Skeletal muscle tissue (tissue), 4 donors: ENCODE data around the gene HLA-DPA1. TPM values are rescaled to one million over a fixed set of nuclear protein-coding genes. Genes with fewer than 3 reads are reported as not detected.
A peak's percentile ranks its signal among the peaks of the same experiment; 100 is the strongest.

Source experiments
- H3K27ac ChIP-seq: one replicate; pipeline ENCODE4 v1.7.0; 2013; ENCODE audit warnings: mild to moderate bottlenecking, low read depth, low read length, inconsistent platforms
- H3K27me3 ChIP-seq, 3 donors: one replicate each; pipeline ENCODE4 v1.7.0; 2013; ENCODE audit warnings: low read length in 3 of 3; ENCODE audit not compliant: control insufficient read depth in 3 of 3, insufficient read depth in 3 of 3
- H3K36me3 ChIP-seq, 3 donors: one replicate each; pipeline ENCODE4 v1.7.0; 2013; ENCODE audit warnings: low read length in 3 of 3; ENCODE audit not compliant: control insufficient read depth in 3 of 3, insufficient read depth in 3 of 3
- H3K4me1 ChIP-seq, 3 donors: one replicate each; pipeline ENCODE4 v1.7.0; 2013; ENCODE audit warnings: low read length in 3 of 3, mild to moderate bottlenecking in 3 of 3; ENCODE audit not compliant: control insufficient read depth in 3 of 3, insufficient read depth in 3 of 3
- H3K4me3 ChIP-seq, 3 donors: one replicate each; pipeline ENCODE4 v1.7.0; 2013; ENCODE audit warnings: low read length in 3 of 3
- H3K9ac ChIP-seq, 3 donors: one replicate each; pipeline ENCODE4 v1.7.0; 2013; ENCODE audit warnings: low read length in 3 of 3, mild to moderate bottlenecking in 3 of 3, moderate library complexity in 2 of 3, low read depth in 1 of 3
- H3K9me3 ChIP-seq, 3 donors: one replicate each; pipeline ENCODE4 v1.7.0; 2013; ENCODE audit warnings: low read length in 3 of 3; ENCODE audit not compliant: control insufficient read depth in 3 of 3
- total RNA-seq: library from RNA; depleted of rRNA; stranded (reverse); fragments of >200 nt; gene quantifications from one replicate; pipeline ENCODE4 v1.2.3, GENCODE V29; 2014
- donor health status: Osteomylitis.

HLA-DPA1 gene
- total RNA-seq = 14.6 TPM

DNA sequence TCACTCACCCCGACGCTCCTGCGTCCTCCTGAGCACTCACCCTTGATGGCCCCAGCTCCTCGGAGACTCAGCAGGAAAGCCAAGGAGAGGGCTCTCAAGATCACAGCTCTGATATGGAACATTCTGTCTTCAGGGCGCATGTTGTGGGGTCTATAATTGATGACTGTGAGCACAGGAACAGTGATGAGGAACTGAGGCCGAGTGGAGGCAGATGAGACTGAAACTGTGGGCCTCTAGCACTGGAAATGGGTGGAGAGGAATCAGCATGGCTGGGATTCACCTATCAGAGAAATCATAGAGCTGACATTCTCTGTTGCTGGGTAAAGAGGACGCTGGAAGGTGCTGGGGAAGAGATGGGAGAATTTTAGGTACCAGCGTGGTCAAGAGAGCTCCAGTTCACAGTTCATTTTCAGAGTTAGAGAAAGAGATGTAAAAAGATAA lies at the start of gene HLA-DPA1:
TSS of gene HLA-DPA1 (minus strand) at position 219 of the 441 bp plus-strand sequence.
- Histone ChIP-seq H3K27ac (peak within 1 kb of the TSS; percentile 23), H3K4me3 (peak within 1 kb of the TSS; percentile 58 to 62 (median 60)), H3K9me3 (no peaks in the 10 kb centered on the region), H3K27me3 (peaks cover 7 to 12% (median 11%) of the 10 kb centered on the region in 3 donors), H3K4me1 (peaks cover 0 to 12% (median 2%) of the 10 kb centered on the region in 3 donors), H3K9ac (peak within 1 kb of the TSS; percentile 30 to 51 (median 34)), H3K36me3 (peaks cover 0 to 4% (median 3%) of the 10 kb centered on the region in 3 donors)

DNA sequence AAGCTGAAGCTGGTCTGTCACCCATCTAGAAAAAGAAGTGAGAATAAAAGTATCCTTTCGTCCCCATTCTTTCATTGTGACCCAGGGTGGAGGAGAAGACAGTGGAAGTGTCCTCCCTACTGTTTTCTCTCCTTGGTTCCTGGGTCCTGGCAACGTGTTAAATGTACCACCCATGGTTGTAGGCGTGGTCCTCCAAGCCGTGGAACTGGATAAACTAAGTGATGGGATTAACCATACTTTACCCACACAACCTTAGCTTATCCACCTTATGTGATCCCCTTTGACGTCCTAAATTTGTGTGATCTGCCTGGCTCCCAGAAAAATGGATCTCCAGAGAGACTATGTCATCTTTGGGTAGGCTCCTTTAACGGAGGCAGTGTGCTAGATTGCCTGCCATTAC lies 49.7 kb upstream of the HLA-DPA1 start:
- Histone ChIP-seq H3K27ac (no peak overlapping the region), H3K9me3 (peaks cover 0 to 9% (median 2%) of the 10 kb centered on the region in 3 donors), H3K9ac (no peak overlapping the region), H3K4me1 (no peaks in the 10 kb centered on the region), H3K4me3 (no peak overlapping the region), H3K27me3 (peaks cover 0 to 10% (median 0%) of the 10 kb centered on the region in 3 donors), H3K36me3 (no peaks in the 10 kb centered on the region)

DNA sequence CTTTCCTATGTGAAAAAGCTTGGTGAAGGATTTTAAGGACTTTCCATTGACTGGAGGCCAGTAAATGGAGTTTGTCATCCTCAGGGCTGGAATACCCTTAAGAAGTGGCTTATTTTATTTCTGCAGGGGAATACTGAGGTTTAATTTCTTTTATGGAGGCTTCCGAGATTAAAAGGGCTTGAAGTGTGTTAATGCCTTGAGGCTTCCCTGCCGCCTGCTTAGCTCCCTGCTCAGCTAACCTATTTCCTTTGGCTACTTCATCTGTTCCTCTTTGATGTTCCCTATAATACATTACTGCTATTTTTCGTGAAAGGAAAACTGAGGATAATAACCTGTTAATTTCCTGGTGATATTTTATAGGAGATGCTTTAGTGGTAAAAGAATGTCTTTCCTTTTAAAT lies 46.6 kb upstream of the HLA-DPA1 start:
- H3K4me1 ChIP-seq = no peaks in the 10 kb centered on the region
- H3K9ac ChIP-seq = no peak overlapping the region
- H3K27me3 ChIP-seq = peaks cover 26 to 32% (median 28%) of the 10 kb centered on the region in 3 donors
- peaks cover 0 to 9% (median 2%) of the 10 kb centered on the region in 3 donors for H3K9me3 ChIP-seq
- no peak overlapping the region for H3K27ac ChIP-seq
- no peak overlapping the region for H3K4me3 ChIP-seq
- no peaks in the 10 kb centered on the region for H3K36me3 ChIP-seq

DNA sequence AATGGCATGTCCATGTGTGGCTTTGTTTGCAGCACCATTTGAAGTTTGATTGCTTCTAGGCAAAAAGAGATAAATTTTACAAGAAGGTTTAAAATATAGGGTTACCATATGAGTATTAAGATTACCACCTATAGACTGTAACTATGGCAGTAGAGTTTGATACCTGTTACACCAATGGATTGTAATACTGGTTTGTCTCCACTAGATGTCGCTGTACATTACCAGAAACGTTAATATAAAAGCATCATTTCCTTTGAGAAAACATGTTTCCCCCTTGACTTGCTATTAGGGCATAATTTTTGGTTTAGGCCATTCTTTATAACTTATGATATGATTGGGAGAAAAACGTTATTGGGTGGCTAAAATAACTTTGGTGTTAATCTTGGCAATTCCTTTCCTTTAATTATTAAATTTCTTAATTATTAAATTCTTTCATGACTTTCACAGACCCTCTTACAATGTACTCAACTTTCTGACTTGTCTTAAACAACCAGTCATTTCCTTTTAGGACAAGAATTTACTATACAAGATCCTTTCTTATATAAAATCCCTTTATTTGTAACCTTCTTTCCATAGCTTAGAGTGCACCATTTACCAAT lies 45.2 kb upstream of the HLA-DPA1 start:
- no peaks in the 10 kb centered on the region for H3K36me3 ChIP-seq
- H3K27ac ChIP-seq = no peak overlapping the region
- H3K9ac ChIP-seq = no peak overlapping the region
- H3K4me3 ChIP-seq = no peak overlapping the region
- peaks cover 0 to 1% (median under 1%) of the 10 kb centered on the region in 3 donors for H3K9me3 ChIP-seq
- no peaks in the 10 kb centered on the region for H3K4me1 ChIP-seq
- peaks cover 35 to 38% (median 37%) of the 10 kb centered on the region in 3 donors for H3K27me3 ChIP-seq

DNA sequence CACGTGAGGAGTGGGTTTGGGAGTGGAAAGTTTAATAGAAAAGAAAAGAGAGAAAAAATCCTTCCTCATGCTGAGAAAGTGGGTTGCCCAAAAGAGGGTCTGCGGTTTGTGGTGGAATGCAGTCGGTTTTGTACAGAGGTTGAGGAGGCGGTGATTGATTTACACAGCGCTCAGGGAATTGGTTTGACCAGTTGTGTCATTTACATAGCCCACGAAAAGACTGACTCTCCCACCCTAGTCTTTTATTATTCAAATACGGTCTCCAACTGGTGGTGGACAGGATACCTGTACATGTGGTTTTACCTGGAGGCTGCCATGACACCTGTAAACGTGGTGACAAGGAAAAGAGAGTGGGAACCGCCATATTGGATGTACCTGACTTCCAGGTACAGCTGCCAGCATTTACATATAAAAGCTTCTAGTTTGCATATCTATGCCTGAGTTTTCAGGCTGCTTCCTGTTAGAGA lies 44.4 kb upstream of the HLA-DPA1 start:
- no peaks in the 10 kb centered on the region for H3K4me1 ChIP-seq
- H3K27me3 ChIP-seq = peaks cover 40 to 43% (median 41%) of the 10 kb centered on the region in 3 donors

DNA sequence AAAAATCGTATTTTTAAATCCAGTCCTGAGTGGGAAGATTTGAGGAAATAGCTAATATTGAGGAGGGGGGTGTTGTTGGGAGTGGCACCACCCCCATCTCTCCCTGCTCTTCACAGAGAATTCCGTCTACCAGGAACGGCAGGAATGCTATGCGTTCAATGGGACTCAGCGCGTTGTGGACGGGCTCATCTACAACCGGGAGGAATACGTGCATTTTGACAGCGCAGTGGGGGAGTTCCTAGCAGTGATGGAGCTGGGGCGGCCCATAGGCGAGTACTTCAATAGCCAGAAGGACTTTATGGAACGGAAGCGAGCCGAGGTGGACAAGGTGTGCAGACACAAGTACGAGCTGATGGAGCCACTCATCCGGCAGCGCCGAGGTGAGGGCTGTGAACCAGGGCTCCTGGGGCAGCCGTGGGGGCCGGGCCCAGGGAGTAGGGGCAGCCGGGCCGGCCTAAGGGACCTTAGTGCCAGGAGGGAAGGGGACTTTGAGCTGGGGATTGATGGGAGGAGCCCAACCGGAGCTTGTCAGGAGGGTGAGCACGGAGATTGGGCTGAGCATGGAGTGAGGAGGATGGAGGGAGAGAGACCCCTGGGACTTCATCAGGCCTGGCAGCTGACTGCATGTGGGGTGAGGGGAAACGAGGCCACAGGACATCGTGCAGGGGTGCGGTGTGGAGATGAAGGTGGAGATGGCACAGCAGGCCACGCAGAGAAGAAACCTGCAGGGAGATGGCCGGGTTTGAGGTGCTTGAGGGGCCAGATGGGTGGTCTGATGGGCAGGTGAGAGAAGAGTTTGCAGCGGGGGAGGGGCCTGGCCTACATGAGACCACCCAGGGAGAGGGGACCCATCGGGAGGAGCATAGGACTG lies 43.6 kb upstream of the HLA-DPA1 start:
- H3K27me3 ChIP-seq = peaks cover 40 to 47% (median 44%) of the 10 kb centered on the region in 3 donors
- H3K4me3 ChIP-seq = no peak overlapping the region
- no peaks in the 10 kb centered on the region for H3K4me1 ChIP-seq
- no peak overlapping the region for H3K9ac ChIP-seq
- no peak overlapping the region for H3K27ac ChIP-seq
- no peaks in the 10 kb centered on the region for H3K9me3 ChIP-seq
- no peaks in the 10 kb centered on the region for H3K36me3 ChIP-seq

More for the DNA sequence above, 44.4 kb upstream of the HLA-DPA1 start:
- no peak overlapping the region for H3K9ac ChIP-seq
- no peak overlapping the region for H3K4me3 ChIP-seq
- no peaks in the 10 kb centered on the region for H3K9me3 ChIP-seq
- H3K36me3 ChIP-seq = no peaks in the 10 kb centered on the region
- no peak overlapping the region for H3K27ac ChIP-seq

DNA sequence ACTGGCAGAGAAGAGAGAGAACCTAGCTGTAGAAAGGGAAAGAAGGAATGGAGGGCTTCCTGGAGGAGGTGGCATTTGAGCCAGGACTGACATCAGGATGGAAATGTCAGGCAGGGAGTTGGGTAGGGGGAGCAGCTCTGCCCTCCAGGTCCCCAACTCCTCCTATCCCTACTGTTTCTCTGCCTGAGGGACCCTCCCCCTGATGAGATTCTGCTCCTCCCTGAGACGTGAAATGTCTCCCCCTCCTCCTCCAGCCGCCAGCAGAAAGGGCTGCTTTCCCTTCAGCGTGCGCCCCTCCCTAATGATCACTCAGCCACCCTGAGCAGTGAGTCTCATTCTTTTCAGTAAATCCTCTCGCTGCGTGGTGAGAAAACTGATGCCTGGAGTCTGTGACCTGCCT lies 43.0 kb upstream of the HLA-DPA1 start:
- H3K27ac ChIP-seq = no peak overlapping the region
- H3K27me3 ChIP-seq = peaks cover 40 to 47% (median 46%) of the 10 kb centered on the region in 3 donors
- H3K9ac ChIP-seq = no peak overlapping the region
- no peaks in the 10 kb centered on the region for H3K9me3 ChIP-seq
- no peaks in the 10 kb centered on the region for H3K36me3 ChIP-seq
- no peak overlapping the region for H3K4me3 ChIP-seq
- no peaks in the 10 kb centered on the region for H3K4me1 ChIP-seq

DNA sequence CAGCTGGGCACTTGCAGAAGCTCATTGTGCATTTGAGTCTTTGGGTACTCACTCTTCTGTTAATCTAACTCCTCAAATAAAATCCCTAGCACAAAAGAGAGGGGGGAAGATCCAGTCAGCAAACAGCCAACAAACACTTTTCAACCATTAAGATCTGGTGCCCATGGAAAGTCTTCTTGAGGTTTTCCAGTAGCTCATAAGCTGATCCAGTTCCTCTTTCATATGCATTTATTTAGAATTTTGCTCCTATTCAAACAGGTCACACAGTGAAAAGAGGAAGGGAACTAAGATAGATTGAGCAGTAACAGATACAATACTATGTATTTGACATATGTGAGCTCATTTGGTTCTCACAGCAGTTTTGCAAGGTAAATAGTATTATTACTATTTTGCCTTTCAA lies 41.0 kb upstream of the HLA-DPA1 start:
- H3K9ac ChIP-seq = no peak overlapping the region
- H3K27me3 ChIP-seq = peaks cover 40 to 50% (median 46%) of the 10 kb centered on the region in 3 donors
- no peak overlapping the region for H3K4me3 ChIP-seq
- no peak overlapping the region for H3K27ac ChIP-seq
- no peaks in the 10 kb centered on the region for H3K9me3 ChIP-seq
- H3K4me1 ChIP-seq = no peaks in the 10 kb centered on the region
- no peaks in the 10 kb centered on the region for H3K36me3 ChIP-seq

DNA sequence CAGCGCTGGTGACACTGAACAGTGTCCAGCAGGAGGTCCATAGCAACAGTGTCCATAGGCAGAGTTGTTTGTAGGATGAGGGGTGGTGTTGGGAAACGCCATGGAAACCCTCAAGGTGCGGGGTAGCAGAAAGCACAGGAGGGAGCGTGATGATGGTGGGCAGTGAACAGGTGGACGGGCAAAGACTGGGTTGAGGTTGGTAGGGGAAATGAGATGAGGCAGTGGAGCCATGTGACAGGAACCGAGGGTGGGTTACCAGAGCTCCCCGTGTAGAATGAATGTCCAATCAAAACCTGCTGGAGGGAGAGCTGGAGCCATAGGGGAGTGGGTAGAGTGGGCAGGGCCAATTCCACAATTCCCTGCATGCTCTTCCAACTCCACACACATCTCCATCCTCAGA lies 40.3 kb upstream of the HLA-DPA1 start:
- Histone ChIP-seq H3K4me1 (no peaks in the 10 kb centered on the region), H3K27me3 (peaks cover 41 to 50% (median 46%) of the 10 kb centered on the region in 3 donors), H3K27ac (no peak overlapping the region), H3K9me3 (no peaks in the 10 kb centered on the region), H3K4me3 (no peak overlapping the region), H3K9ac (no peak overlapping the region), H3K36me3 (no peaks in the 10 kb centered on the region)

DNA sequence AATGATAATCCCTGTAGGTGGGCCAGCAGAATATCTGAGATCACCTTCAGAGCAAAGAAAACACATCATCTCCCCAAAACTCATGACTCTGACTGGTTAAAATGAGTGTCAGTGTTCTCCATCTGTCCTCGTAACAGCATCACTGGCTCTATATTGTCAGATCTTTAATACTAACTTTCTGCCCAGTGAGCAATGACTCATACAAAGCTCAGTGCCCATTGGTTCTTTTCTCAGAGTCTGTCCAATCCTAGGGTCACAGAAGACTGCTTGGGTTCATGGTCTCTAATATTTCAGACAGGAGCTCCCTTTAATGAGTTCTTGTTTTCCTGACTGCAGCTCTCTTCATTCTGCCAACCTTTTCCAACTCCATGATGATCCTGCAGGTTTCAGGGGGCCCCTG lies 38.7 kb upstream of the HLA-DPA1 start:
- Histone ChIP-seq H3K36me3 (no peaks in the 10 kb centered on the region), H3K27ac (no peak overlapping the region), H3K4me3 (no peak overlapping the region), H3K9ac (no peak overlapping the region), H3K4me1 (no peaks in the 10 kb centered on the region), H3K27me3 (peaks cover 34 to 45% (median 44%) of the 10 kb centered on the region in 3 donors), H3K9me3 (no peaks in the 10 kb centered on the region)
